Right cardiac atrium (tissue), 5 donors: Measurements from ENCODE around the gene TASOR. TPM values are rescaled to one million over a fixed set of nuclear protein-coding genes. Genes with fewer than 3 reads are reported as not detected.
A peak's percentile ranks its signal among the peaks of the same experiment; 100 is the strongest.
"Not testable (repeated sequence)": the region's sequence is repeated elsewhere in the genome, so short reads cannot be mapped to it uniquely, and the experiment has no call there.

Experiments
- ATAC-seq, 2 donors: fragments of 200-7000 bp; cut with Tn5 transposase; one replicate each; pipeline versions ENCODE4 v1.8.0 to v1.9.1; 2020; ENCODE audit warnings: moderate library complexity in 2 of 2, mild to moderate bottlenecking in 1 of 2
- DNase-seq, 3 donors: peaks; one replicate each; pipeline ENCODE4 v3.0.0-alpha.2; 2020
- H3K27ac ChIP-seq: one replicate; pipeline ENCODE4 v1.5.1; 2013; ENCODE audit warnings: mild to moderate bottlenecking, low read length, control low read depth, moderate library complexity
- H3K27me3 ChIP-seq: one replicate; pipeline ENCODE4 v1.6.1; 2013; ENCODE audit not compliant: control insufficient read depth, insufficient read depth
- H3K4me1 ChIP-seq: one replicate; pipeline ENCODE4 v1.6.1; 2013; ENCODE audit warnings: low read length; ENCODE audit not compliant: control insufficient read depth, insufficient read depth
- H3K4me3 ChIP-seq: one replicate; pipeline ENCODE4 v1.5.1; 2013; ENCODE audit warnings: low read length, control low read depth
- H3K9me3 ChIP-seq: one replicate; pipeline ENCODE4 v1.6.1; 2013; ENCODE audit warnings: low read length; ENCODE audit not compliant: control insufficient read depth
- WGBS: extraction: QIAGEN DNeasy Blood & Tissue Kit; methylation state at CpG from one replicate; pipeline ENCODE4 v1.1.7; 2013; 5-methylcytosine and 5-hydroxymethylcytosine counted together
- intact Hi-C, 4 donors: fragments of 100-400 bp; cut with DNase I; formaldehyde crosslinking; loops; one replicate each; pipeline versions ENCODE4 v1.11.0 to v1.14.0; 2022 to 2023
- polyA plus RNA-seq: library from polyadenylated mRNA; stranded (reverse); fragments of 200-250 nt; gene quantifications from one replicate; pipeline ENCODE4 v1.2.3, GENCODE V29; 2013
- total RNA-seq, 4 donors: library from RNA; stranded (reverse); fragmentation: NEBNext Ultra II Directional; extraction: Animal tissue kit (Norgen Biotek cat#: 25700); gene quantifications; one replicate each; pipeline ENCODE4 v1.2.1, GENCODE V29; 2021
- donor health status: healthy with polysubstance abuse.
- donor health status: DM: no; HTN: yes; CAD: no.
- donor health status: DM: no; HTN: no; CAD: no.
- donor health status: DM: no; HTN: yes; CAD: no; lungs with severe emphysema.
- donor health status: DM: yes; HTN: yes; CAD: no.

The TASOR gene
- total and polyA plus RNA-seq, 5 donors: 16.4 to 36.0 (median 29.4) TPM

DNA sequence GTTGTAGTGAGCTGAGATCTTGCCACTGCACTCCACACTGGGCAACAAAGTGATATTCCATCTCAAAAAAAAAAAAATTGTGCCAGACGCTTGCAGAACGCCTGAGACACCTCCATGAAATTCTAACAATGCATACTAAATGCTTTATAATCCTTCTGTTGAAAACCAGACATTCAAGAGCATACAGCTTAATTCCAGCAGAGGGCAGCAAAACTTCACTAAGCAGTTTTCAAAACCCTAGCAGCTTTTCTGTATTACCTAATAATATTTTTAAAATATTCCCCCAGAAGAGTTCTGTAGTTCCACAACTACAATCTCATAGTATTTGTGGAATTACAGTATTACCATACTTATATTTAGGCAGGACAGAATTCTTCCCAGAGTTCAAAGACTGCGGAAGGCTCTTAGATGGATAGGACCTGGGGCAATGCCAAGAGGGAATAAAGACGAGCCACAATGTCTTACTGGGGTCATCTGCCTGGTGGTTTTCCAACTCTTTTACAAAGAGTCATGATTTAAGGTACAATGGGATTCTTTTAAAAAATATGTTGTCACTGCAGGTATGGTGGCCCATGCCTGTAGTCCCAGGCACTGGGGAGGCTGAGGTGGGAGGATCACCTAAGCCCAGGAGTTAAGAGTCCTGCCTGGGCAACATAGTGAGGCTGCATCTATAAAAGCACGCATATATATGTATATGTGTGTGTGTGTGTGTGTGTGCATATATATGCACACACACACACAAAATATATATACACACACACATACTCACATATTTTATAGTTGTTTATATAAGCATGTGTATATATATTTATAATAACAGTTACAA, 19.6 kb upstream of the TASOR start:
- H3K27me3 ChIP-seq: no peaks in the 10 kb centered on the region
- 17% methylated on average over 5 of the region's 5 CpGs for WGBS
- H3K4me3 ChIP-seq: no peak overlapping the region
- no peaks in the 10 kb centered on the region for H3K4me1 ChIP-seq
- intact Hi-C loops: loop anchor here (2.0 to 5.0 kb wide), 4 partner anchors 95 to 286 kb away; partner anchors contain the start of gene ARHGEF3 (in 2 of the 4)
- DNase-seq (no peak), ATAC-seq (peak in 1 of 2 donors; percentile 69)
- no peaks in the 10 kb centered on the region for H3K9me3 ChIP-seq
- H3K27ac ChIP-seq: no peak overlapping the region

DNA sequence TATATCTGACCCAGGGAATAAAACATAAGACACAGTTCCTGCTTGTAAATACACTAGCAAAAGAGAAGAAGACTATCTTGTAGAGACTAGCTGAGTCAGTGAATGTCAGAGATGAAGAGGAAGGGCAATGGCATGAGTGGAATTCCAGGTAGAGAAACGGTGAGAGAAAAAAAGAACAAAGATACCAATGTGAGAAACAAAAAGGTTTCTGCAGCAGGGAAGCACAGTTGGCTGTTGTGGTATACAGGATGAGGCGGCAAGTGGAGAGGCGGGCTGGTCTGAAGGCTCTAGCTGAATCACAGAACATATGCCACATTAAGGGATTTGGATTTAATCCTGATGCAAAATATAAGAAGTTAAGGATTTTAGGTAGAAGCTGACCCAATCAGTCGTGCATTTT, 17.1 kb upstream of the TASOR start:
- H3K4me3 ChIP-seq: no peak overlapping the region
- intact Hi-C loops: loop anchor here (5.0 kb wide), 3 partner anchors 97 to 287 kb away; partner anchors contain the start of gene ARHGEF3 (in 2 of the 4)
- no peaks in the 10 kb centered on the region for H3K9me3 ChIP-seq
- ATAC-seq (no peak), DNase-seq (no peak)
- H3K27ac ChIP-seq: no peak overlapping the region
- no peaks in the 10 kb centered on the region for H3K4me1 ChIP-seq
- no peaks in the 10 kb centered on the region for H3K27me3 ChIP-seq
- 65% methylated on average over 4 of the region's 4 CpGs for WGBS

DNA sequence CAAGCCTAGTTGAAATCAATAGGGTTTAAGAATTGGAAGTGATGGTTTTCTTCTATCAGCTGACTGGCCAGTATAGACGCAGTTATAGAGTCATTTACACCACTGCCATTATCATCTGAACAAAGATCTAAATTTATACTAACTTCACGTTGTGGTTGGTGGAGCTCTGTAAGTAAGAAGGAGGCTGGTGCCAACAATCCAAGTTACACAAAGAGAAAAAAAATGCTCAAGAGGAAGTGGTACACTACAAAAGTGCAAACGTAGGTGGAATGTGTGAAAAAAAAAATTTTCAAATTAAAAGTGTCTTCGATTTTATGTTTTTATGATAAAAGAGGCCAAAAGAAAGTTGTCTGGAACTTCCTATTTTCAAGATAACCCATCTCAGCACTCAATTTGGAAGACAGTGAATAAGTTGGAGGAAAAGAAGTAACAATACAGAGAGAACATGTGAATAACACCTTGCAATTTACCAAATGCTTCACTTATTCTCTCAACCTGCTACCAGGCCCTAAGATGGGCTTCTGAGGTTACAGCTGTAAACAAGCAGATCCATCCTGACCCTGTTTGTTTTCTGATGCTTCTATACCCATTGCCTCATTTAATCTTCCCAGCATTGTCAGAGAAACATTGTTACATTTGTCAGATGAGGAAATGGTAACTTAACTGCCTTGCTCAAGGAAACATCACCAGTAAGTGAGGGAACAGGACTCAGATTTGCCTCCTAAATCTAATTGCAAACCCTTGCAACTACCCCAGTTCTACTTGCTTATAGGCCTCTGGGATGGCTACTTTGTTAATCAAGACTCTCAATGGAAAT, 12.0 kb upstream of the TASOR start:
- ATAC-seq (peak in 1 of 2 donors; percentile 13), DNase-seq (no peak)
- intact Hi-C loops: no loop called here
- Histone ChIP-seq H3K9me3 (no peaks in the 10 kb centered on the region), H3K4me3 (no peak overlapping the region), H3K27me3 (no peaks in the 10 kb centered on the region), H3K27ac (no peak overlapping the region), H3K4me1 (no peaks in the 10 kb centered on the region)
- 51% methylated on average over 4 of the region's 4 CpGs for WGBS

DNA sequence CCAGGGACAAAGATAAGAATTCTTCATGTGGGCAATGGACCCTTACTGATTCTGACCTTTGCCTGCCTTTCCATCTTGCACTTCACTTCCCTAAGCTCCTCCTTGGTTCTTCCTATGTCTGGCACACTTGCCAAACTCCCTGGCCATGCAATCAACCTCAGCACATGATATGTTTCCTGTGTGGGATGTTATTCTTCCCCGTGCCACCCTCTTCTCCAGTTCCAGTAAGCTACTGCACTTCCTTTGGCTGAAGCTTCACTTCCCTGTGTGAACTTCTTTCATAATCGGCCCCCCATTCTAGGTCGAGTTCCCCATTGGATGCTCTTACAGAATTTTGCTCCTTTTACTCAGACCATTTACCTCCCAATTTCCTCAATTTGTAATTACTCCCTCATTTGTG, 10.7 kb upstream of the TASOR start:
- H3K9me3 ChIP-seq: no peaks in the 10 kb centered on the region
- no peak overlapping the region for H3K4me3 ChIP-seq
- peak; percentile 65 to 72 for ATAC-seq
- DNase-seq: no peak
- WGBS: 44% methylated on average over 3 of the region's 3 CpGs
- intact Hi-C loops: no loop called here
- H3K27ac ChIP-seq: no peak overlapping the region
- no peaks in the 10 kb centered on the region for H3K4me1 ChIP-seq
- no peaks in the 10 kb centered on the region for H3K27me3 ChIP-seq

DNA sequence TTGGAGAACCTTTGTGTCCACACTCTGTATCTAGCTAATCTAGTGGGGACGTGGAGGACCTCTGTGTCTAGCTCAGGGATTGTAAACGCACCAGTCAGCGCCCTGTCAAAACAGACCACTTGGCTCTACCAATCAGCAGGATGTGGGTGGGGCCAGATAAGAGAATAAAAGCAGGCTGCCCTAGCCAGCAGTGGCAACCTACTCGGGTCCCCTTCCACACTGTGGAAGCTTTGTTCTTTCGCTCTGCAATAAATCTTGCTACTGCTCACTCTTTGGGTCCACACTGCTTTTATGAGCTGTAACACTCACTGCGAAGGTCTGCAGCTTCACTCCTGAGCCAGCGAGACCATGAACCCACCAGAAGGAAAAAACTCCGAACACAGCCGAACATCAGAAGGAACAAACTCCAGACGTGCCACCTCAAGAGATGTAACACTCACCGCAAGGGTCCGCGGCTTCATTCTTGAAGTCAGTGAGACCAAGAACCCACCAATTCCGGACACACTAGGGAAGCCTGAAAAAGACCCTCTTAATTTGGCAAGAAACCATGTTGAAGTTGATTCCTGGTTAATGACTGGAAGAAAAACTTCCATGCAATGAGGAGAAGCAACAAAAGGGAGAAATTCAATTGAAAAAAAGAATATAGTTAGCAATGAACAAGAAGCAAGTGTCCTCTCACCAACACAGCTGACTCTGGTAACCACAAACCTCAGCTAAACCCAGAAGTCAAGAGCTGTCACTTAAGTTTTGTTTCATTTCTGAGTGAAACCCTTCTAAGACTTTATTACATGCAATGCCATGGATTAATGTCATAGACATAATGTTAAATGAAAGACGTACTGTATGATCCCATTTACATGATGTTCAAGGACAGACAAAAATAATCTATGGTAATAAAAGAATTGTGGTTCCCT, 9.7 kb upstream of the TASOR start:
- H3K4me3 ChIP-seq, intact Hi-C loops, H3K4me1 ChIP-seq, DNase-seq, H3K27me3 ChIP-seq, H3K9me3 ChIP-seq, H3K27ac ChIP-seq, ATAC-seq: not testable (repeated sequence)
- 74% methylated on average over 15 of the region's 15 CpGs for WGBS

DNA sequence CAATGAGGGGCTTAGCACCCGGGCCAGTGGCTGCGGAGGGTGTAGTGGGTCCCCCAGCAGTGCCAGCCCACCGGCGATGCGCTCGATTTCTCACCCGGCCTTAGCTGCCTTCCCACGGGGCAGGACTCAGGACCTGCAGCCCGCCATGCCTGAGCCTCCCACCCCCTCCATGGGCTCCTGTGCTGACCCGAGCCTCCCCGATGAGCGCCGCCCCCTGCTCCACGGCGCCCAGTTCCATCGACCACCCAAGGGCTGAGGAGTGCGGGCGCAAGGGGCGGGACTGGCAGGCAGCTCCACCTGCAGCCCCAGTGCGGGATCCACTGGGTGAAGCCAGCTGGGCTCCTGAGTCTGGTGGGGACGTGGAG, 8.9 kb upstream of the TASOR start:
- H3K27me3 ChIP-seq, H3K4me1 ChIP-seq, H3K4me3 ChIP-seq, DNase-seq, ATAC-seq, H3K9me3 ChIP-seq, H3K27ac ChIP-seq, intact Hi-C loops: not testable (repeated sequence)
- 94% methylated on average over 20 of the region's 21 CpGs for WGBS

DNA sequence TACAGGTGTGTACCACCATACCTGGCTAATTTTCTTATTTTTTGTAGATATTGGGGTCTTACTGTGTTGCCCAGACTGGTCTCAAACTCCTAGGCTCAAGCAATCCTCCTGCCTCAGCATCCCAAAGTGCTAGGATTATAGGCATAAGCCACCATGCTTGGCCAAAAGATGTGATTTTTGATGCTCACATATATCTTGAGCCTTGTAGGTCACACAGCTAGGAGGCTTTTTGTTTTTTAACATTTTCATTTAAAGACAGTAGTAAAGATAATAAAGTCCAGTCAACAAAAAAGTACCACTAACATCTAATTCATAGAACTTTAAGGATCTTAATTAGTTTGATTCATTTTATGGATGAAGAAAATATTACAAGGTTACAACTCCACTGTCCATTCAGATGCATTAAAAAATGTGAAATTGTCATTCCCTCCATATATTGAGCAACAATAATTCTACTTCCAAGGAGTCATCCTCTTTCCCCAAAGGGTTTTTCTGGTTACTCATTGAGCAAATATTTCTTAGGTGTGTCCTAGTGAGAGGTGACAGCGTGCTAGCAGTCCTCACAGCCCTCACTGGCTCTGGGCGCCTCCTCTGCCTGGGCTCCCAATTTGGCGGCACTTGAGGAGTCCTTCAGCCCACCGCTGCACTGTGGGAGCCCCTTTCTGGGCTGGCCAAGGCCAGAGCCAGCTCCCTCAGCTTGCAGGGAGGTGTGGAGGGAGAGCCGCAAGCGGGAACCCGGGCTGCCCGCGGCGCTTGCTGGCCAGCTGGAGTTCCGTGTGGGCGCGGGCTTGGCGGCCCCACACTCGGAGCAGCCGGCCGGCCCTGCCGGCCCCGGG, 8.3 kb upstream of the TASOR start:
- intact Hi-C loops: no loop called here
- H3K27me3 ChIP-seq: no peaks in the 10 kb centered on the region
- ATAC-seq: no peak

DNA sequence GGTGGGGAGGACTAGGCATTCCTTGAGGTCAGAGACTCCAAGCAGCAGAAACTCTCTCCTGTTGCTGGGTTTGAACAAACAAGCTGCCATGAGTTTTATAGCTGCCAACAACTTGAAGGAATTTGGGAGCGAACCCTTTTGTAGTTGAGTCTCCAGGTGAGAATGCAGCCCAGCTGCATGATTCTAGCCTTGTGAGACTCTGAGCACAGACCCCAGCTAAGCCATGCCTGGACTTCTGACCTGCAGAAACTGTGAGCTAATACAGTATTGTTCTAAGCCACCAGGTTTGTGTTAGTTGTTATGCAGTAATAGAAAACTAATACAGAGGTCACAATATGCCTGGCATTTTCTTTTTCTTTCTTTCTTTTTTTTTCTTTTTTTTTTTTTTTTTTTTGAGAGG, 6.2 kb upstream of the TASOR start:
- Histone ChIP-seq H3K27ac (no peak overlapping the region), H3K27me3 (no peaks in the 10 kb centered on the region), H3K4me1 (no peaks in the 10 kb centered on the region), H3K9me3 (no peaks in the 10 kb centered on the region), H3K4me3 (no peak overlapping the region)
- ATAC-seq: no peak
- DNase-seq: no peak
- intact Hi-C loops: no loop called here
- WGBS: 97% methylated on average over 1 of the region's 1 CpG

More for the DNA sequence above, 8.3 kb upstream of the TASOR start:
- 98% methylated on average over 19 of the region's 19 CpGs for WGBS
- Histone ChIP-seq H3K4me3 (no peak overlapping the region), H3K27ac (no peak overlapping the region), H3K4me1 (no peaks in the 10 kb centered on the region), H3K9me3 (no peaks in the 10 kb centered on the region)
- DNase-seq: no peak

DNA sequence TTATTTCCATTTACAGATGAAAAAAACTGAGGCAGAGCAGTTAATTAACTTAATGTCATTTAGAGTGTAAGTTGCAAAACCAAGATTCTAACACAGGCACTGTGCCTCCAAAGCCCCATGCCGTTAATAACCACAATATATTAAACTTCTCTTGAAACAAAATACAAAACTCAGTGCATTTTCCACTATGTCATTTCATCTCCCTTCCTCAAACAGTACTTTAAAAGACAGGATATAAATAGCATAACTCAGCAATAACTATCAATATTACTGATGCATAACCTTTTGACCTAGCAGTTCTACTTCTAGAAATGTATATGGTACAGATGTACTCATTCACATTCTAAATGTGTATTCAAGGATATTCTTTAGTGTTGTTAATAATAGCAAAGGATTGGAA, 5.1 kb upstream of the TASOR start:
- Histone ChIP-seq H3K4me1 (no peaks in the 10 kb centered on the region), H3K27ac (no peak overlapping the region), H3K9me3 (no peaks in the 10 kb centered on the region), H3K4me3 (no peak overlapping the region), H3K27me3 (no peaks in the 10 kb centered on the region)
- intact Hi-C loops: no loop called here
- ATAC-seq: no peak
- 73% methylated on average over 1 of the region's 1 CpG for WGBS
- no peak for DNase-seq

DNA sequence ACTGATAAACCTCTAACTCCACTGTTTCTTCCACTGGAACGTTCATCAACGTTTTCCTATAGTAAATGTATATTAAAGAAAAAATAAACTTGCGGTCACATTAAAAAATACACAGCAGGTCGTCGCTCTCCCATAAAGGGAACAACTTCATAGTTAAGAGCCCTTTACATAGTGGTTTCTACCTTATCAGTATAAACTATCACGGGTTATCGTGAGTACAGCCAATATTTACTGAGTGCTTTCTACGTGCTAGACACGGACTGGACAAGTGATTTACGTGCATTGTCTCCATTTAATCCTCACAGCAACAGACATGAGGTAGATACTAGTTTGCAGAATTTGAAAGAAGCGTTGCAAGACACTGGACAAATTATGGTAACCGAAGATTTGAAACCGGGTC, 964 bp upstream of the TASOR start:
- intact Hi-C loops: no loop called here

More for the DNA sequence above, 964 bp upstream of the TASOR start:
- H3K27ac ChIP-seq: no peak overlapping the region
- H3K4me3 ChIP-seq: no peak overlapping the region
- H3K4me1 ChIP-seq: no peaks in the 10 kb centered on the region
- DNase-seq (no peak), ATAC-seq (no peak)
- H3K9me3 ChIP-seq: no peaks in the 10 kb centered on the region
- WGBS: 97% methylated on average over 13 of the region's 13 CpGs
- no peaks in the 10 kb centered on the region for H3K27me3 ChIP-seq
